Umbilical cord (tissue), 2 donors: ENCODE data around the gene C19orf53. TPM values are rescaled to one million over a fixed set of nuclear protein-coding genes. Genes with fewer than 3 reads are reported as not detected.

Source experiments
- DNase-seq: peaks from one replicate; pipeline ENCODE4 v3.0.0-alpha.2; 2015; ENCODE audit warnings: low spot score
- total RNA-seq: library from RNA; depleted of rRNA; stranded (reverse); fragments of >200 nt; gene quantifications from one replicate; pipeline ENCODE4 v1.2.3, GENCODE V29; 2014; ENCODE audit warnings: low replicate concordance; ENCODE audit not compliant: insufficient read depth

C19orf53 gene
- total RNA-seq, 1 donor from 2014 or later = 17.3 TPM

GRCh38 chr19:13825489-13826441, 51.5 kb downstream of the C19orf53 start:
- DNase-seq = peak; percentile 19

- DNase-seq = no peak
Observed at GRCh38 chr19:13826652-13827235, 52.5 kb downstream of the C19orf53 start.

- DNase-seq = no peak
Observed at GRCh38 chr19:13827656-13828055, 53.4 kb downstream of the C19orf53 start.

Other genes starting within 250 kb of the C19orf53 start
- gene MRI1, start 9.9 kb upstream of the C19orf53 start, total RNA-seq = 38.0 TPM
- 2.9 TPM for gene ZSWIM4, start 21.0 kb downstream of the C19orf53 start, total RNA-seq
- gene NANOS3, start 102.7 kb downstream of the C19orf53 start, total RNA-seq = not detected
- 1.4 TPM for gene BRME1, start 131.7 kb downstream of the C19orf53 start, total RNA-seq
- gene CC2D1A, start 131.7 kb downstream of the C19orf53 start, total RNA-seq = 0.96 TPM
- gene PODNL1, start 164.0 kb downstream of the C19orf53 start, total RNA-seq = 13.2 TPM
- 10.1 TPM for gene DCAF15, start 178.1 kb downstream of the C19orf53 start, total RNA-seq
- 1.9 TPM for gene RFX1, start 231.9 kb downstream of the C19orf53 start, total RNA-seq